Measurements from ENCODE around the gene MYEF2.

DNA sequence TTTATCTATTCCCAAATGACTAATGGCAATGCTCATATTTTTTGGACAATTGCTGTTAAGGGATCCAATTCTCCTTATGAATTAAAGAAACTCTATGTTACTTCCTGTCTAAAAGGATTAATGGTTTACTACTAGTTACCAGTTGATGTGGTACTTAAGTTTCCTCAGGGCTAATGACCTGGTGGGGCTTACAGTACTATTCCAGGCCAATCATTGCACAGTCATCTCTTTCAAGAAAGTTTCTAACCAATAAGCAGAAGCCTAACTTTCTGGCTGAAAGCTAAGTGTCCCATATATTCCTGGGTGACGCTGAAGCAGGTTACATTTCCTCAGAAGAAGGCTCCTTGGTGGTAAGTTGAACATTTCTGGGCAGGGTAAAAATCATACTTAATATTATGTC, 27.9 kb upstream of the MYEF2 start, which contains the start of gene SLC12A1:
- TF ChIP-seq, protein P1, sequence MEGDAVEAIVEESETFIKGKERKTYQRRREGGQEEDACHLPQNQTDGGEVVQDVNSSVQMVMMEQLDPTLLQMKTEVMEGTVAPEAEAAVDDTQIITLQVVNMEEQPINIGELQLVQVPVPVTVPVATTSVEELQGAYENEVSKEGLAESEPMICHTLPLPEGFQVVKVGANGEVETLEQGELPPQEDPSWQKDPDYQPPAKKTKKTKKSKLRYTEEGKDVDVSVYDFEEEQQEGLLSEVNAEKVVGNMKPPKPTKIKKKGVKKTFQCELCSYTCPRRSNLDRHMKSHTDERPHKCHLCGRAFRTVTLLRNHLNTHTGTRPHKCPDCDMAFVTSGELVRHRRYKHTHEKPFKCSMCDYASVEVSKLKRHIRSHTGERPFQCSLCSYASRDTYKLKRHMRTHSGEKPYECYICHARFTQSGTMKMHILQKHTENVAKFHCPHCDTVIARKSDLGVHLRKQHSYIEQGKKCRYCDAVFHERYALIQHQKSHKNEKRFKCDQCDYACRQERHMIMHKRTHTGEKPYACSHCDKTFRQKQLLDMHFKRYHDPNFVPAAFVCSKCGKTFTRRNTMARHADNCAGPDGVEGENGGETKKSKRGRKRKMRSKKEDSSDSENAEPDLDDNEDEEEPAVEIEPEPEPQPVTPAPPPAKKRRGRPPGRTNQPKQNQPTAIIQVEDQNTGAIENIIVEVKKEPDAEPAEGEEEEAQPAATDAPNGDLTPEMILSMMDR (conservative IDR thresholded peaks at IDR 0.05 in 1 of 2, IDR thresholded peaks at IDR 0.05 in 1 of 2; ENCODE audit: extremely low read depth in 1 of 2, insufficient read depth in 1 of 2, low read depth in 1 of 2, low read length in 2 of 2) = no peak
- TF ChIP-seq EZH2 (IDR thresholded peaks at IDR 0.05; ENCODE audit: borderline replicate concordance, low read length) = no peak
